GM12872 (cell line): Measurements from ENCODE around the gene UROC1.

Experiments used
- TF ChIP-seq, protein P1 (sequence below): IDR thresholded peaks from 3 replicates; pipeline ENCODE4 v1.5.1; 2011; ENCODE audit warnings: low read depth, mild to moderate bottlenecking, low read length, moderate library complexity; ENCODE audit not compliant: insufficient read depth

UROC1 gene

GRCh38 chr3:126543457-126544061, 26.0 kb upstream of the UROC1 start:
- TF ChIP-seq, protein P1, sequence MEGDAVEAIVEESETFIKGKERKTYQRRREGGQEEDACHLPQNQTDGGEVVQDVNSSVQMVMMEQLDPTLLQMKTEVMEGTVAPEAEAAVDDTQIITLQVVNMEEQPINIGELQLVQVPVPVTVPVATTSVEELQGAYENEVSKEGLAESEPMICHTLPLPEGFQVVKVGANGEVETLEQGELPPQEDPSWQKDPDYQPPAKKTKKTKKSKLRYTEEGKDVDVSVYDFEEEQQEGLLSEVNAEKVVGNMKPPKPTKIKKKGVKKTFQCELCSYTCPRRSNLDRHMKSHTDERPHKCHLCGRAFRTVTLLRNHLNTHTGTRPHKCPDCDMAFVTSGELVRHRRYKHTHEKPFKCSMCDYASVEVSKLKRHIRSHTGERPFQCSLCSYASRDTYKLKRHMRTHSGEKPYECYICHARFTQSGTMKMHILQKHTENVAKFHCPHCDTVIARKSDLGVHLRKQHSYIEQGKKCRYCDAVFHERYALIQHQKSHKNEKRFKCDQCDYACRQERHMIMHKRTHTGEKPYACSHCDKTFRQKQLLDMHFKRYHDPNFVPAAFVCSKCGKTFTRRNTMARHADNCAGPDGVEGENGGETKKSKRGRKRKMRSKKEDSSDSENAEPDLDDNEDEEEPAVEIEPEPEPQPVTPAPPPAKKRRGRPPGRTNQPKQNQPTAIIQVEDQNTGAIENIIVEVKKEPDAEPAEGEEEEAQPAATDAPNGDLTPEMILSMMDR = no peak

GRCh38 chr3:126542340-126543241, 25.0 kb upstream of the UROC1 start:
- TF ChIP-seq, protein P1 = no peak

- TF ChIP-seq, protein P1 = no peak
Measured at GRCh38 chr3:126541628-126542339, 24.2 kb upstream of the UROC1 start.

DNA sequence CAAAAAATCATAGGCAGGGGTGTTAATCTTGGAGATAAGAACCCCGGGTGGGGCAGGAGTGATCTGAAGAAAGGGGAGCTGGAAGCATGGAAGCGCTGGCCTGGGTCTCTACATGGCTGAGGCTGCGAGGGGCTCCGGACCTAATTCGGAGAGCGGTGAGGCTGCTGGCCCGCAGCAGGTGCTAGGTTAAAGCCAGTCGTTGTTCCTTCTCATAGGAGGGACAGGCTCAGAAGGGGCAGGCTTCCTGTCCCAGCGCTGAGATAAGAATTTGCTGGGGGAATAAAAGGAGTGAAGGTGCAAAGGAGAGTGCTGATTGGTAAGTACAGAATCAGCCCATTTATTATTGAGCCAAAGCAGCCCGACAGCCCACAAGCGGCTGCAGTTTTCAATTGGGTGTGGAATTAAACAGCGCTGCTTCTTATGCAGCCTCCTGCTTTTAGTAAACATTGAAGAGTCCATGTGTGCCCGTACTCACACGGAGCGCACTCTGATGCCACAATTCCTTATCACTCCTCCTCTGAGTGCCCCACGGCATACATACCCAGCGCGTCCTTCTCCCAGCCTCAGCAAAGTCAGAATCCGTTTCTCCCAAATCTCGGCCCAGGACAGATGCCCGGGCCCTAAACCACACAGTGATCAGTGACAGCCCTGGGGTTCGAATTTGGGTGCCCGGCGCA, 23.5 kb upstream of the UROC1 start:
- TF ChIP-seq, protein P1 = no peak

DNA sequence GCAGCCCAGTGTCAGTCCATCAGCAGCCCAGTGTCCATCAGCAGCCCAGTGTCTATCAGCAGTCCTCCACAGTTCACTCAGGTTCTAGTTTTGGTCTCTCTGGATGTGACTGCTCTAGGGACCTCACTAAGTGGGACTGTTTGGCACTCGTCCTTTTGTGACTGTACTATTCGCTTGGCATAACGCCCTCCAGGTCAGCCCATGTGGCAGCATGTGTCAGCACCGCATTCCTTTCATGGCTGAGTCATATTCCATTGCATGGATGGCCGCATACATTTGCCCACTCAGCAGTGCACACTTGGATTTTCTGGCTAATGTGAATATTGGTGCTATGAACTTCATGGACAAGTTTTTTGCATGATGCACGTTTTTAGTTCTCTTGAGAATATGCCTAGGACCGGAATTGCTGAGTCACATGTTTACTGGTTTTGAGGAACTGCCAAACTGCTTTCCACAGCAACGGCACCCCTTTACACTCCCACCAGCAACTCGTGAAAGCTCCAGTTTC, 22.8 kb upstream of the UROC1 start:
- TF ChIP-seq, protein P1 = no peak

DNA sequence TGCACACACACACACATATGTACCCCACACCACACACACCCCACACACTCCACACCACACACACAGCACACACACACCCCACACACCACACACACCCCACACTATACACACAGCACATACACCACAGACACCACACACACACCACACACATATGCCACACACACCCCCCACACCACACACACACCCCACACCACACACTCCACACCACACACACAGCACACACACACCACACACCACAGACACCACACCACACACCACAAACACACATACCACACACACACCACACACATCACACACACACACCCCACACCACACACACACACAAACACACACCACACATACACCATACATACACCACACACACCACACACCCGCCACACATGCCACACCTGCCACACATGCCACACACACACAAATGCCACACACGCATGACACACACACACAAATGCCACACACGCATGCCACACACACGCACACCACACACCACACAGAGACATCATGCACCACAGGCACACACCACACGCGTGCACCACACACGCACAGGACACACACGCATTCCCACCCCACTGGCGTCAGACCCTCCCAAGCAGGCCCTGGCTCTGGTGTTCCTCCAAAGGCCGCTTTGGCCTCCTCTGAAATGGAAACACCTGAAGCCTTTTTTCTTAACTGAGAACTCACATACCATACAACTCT, 22.1 kb upstream of the UROC1 start:
- TF ChIP-seq, protein P1 = no peak
